ENCODE results near the gene SKOR2. TPM values are rescaled to one million over a fixed set of nuclear protein-coding genes. Genes with fewer than 3 reads are reported as not detected.
A peak's percentile ranks its signal among the peaks of the same experiment; 100 is the strongest.

Gene SKOR2
- total and polyA plus RNA-seq, 10 donors, result not detected

DNA sequence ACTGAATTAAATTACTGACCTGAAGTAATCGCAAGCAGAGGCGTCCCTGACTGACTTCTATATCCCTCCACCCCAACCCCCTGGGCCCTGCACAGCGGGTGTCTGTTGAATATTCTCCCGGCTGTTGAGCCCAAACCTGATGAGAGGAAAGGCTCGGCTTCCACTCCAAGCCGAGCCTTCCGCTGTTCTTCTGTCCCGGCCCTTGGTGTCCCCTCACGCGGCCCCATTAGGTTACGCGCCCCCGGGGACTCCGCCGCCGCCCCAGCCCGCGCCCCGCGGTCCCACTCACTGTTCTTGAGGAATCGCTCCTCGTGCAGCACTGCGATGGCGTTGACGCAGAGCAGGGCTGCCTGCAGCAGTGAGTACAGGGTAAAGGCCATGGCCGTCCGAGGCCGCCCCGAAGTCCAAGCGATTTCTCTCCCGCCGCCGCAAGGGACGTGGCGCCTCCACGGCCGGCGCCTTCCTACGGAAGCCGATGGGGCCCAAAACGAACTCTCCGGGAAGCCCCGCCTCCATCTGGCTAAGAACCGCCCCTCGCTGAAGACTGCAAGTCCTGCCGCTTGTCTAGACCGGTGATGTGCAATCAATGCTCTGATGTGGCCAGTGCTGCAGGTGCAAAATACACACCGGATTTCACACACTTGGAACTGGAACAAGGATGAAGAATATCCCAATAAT is 75.4 kb downstream of the SKOR2 start, which contains the start of gene IER3IP1:
Gene IER3IP1 (minus strand): TSS at position 467 of the 678 bp plus-strand sequence. CDS start 87 bp downstream, at position 380.
- Histone ChIP-seq H3K4me1 (peaks cover 13 to 52% (median 29%) of the 10 kb centered on the region in 6 donors), H3K9me3 (no peaks in the 10 kb centered on the region), H3K36me3 (no peaks in the 10 kb centered on the region), H3K27me3 (replicated peaks in 1 of 7) (no peaks in the 10 kb centered on the region), H3K4me3 (peak within 1 kb of the TSS; percentile 66 to 99 (median 82)), H3K27ac (peak within 1 kb of the TSS; percentile 53 to 86 (median 78))
- intact Hi-C loops (cut with DNase I; ENCODE audit: low total_unique reads), result no loop called here
- TF ChIP-seq, protein P1, sequence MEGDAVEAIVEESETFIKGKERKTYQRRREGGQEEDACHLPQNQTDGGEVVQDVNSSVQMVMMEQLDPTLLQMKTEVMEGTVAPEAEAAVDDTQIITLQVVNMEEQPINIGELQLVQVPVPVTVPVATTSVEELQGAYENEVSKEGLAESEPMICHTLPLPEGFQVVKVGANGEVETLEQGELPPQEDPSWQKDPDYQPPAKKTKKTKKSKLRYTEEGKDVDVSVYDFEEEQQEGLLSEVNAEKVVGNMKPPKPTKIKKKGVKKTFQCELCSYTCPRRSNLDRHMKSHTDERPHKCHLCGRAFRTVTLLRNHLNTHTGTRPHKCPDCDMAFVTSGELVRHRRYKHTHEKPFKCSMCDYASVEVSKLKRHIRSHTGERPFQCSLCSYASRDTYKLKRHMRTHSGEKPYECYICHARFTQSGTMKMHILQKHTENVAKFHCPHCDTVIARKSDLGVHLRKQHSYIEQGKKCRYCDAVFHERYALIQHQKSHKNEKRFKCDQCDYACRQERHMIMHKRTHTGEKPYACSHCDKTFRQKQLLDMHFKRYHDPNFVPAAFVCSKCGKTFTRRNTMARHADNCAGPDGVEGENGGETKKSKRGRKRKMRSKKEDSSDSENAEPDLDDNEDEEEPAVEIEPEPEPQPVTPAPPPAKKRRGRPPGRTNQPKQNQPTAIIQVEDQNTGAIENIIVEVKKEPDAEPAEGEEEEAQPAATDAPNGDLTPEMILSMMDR (IDR thresholded peaks at IDR 0.05 in 8 of 11, conservative IDR thresholded peaks at IDR 0.05 in 3 of 11), result peak in 3 of 11 experiments; percentile 14 to 26 (median 24)
- TF ChIP-seq POLR2A (IDR thresholded peaks at IDR 0.05), result no peak
- TF ChIP-seq POLR2AphosphoS5 (IDR thresholded peaks at IDR 0.05), result peak; percentile 90 to 94 (median 94)
- DNase-seq, result peak; percentile 95
- 0 to 1% (median 1%) methylated on average over 24 to 48 of the region's 48 CpGs for WGBS, 5 donors

DNA sequence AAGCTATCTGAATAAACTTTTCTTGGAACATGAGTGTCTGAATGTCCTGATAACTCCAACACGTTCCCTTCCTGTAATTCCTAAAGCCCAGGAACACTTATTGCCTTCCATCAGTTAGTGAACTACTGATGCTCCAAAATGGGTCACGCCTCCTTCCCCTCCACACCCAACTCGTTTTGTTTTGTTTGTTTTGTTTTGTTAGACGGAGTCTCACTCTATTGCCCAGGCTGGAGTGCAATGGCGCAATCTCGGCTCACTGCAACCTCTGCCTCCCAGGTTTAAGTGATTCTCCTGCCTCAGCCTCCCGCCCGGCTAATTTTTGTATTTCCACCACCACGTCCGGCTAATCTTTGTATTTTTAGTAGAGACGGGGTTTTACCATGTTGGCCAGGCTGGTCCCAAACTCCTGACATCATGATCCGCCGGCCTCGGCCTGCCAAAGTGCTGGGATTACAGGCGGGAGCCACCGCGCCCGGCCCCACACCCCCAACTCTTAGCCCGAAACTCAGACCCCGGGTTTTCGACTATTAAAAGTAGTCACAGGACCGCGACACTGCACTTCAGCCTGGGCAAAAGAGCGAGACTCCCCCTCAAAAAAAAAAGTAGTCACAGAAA is 76.1 kb downstream of the SKOR2 start:
- intact Hi-C loops (cut with DNase I; ENCODE audit: low total_unique reads), result no loop called here
- 4 to 9% (median 6%) methylated on average over 24 of the region's 24 CpGs for WGBS, 5 donors
- DNase-seq, result no peak
- Histone ChIP-seq H3K4me3 (peak overlapping the region; percentile 66 to 99 (median 82)), H3K27me3 (replicated peaks in 1 of 7) (no peaks in the 10 kb centered on the region), H3K27ac (peak overlapping the region; percentile 53 to 86 (median 78)), H3K4me1 (peaks cover 13 to 54% (median 29%) of the 10 kb centered on the region in 6 donors), H3K36me3 (no peaks in the 10 kb centered on the region), H3K9me3 (no peaks in the 10 kb centered on the region)
- TF ChIP-seq POLR2A (IDR thresholded peaks at IDR 0.05) (no peak), POLR2AphosphoS5 (IDR thresholded peaks at IDR 0.05) (no peak)
- TF ChIP-seq, protein P1 (IDR thresholded peaks at IDR 0.05 in 8 of 11, conservative IDR thresholded peaks at IDR 0.05 in 3 of 11), result no peak

DNA sequence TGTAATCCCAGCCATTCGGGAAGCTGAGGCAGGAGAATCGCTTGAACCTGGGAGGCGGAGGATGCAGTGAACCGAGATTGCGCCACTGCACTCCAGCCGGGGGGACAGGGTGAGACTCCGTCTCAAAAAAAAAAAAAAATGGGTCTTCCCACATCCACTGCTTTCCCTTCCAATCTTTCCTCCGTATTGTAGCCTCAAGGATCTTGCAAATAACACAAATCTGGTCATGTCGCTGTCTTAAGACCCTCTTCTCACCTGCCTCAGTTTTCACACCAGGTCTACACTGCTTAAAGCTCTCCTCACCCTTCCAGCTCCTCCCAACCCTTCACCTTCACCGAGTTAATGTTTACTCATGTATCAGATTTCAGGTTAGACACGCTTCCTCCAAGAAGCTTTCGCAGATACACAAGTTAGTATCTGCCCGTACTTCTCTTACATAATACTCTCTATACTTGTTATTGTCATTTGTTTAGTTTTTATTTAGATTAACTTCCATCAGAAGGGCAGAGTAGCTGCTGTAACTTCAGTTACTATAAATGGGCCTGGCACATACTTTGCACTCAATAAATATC is 76.8 kb downstream of the SKOR2 start:
- no peaks in the 10 kb centered on the region for H3K27me3 ChIP-seq (replicated peaks in 1 of 7)
- H3K9me3 ChIP-seq, result no peaks in the 10 kb centered on the region
- H3K4me1 ChIP-seq, result peaks cover 13 to 54% (median 29%) of the 10 kb centered on the region in 6 donors
- no peak for DNase-seq
- TF ChIP-seq, protein P1 (IDR thresholded peaks at IDR 0.05 in 8 of 11, conservative IDR thresholded peaks at IDR 0.05 in 3 of 11), result no peak
- TF ChIP-seq POLR2A (IDR thresholded peaks at IDR 0.05) (no peak), POLR2AphosphoS5 (IDR thresholded peaks at IDR 0.05) (no peak)
- H3K27ac ChIP-seq, result no peak overlapping the region
- 86 to 90% (median 86%) methylated on average over 13 of the region's 13 CpGs for WGBS, 5 donors
- H3K4me3 ChIP-seq, result peak overlapping the region in 6 of 8 donors; percentile 66 to 99 (median 85)
- no peaks in the 10 kb centered on the region for H3K36me3 ChIP-seq
- intact Hi-C loops (cut with DNase I; ENCODE audit: low total_unique reads), result no loop called here

DNA sequence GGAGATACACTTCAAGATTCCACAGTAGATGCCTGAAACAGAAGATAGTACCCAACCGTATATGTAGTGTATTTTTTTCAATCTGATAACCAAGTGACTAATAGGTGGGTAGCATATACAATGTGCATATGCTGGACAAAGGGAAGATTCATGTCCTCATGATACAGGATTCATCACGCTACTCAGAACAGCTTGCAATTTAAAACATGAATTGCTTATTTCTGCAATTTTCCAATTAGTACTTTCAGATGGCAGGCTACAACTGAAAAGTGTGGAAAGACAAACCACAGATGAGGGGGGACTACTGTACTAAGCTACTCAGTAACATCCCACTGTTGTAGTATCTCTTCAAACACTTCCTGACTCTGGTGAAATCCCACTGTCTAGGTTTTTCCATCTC is 79.0 kb downstream of the SKOR2 start:
- no peak overlapping the region for H3K27ac ChIP-seq
- H3K36me3 ChIP-seq, result no peaks in the 10 kb centered on the region
- intact Hi-C loops (cut with DNase I; ENCODE audit: low total_unique reads), result no loop called here
- H3K27me3 ChIP-seq (replicated peaks in 1 of 7), result no peaks in the 10 kb centered on the region
- peaks cover 13 to 54% (median 29%) of the 10 kb centered on the region in 6 donors for H3K4me1 ChIP-seq
- DNase-seq, result no peak
- TF ChIP-seq POLR2AphosphoS5 (IDR thresholded peaks at IDR 0.05) (no peak), POLR2A (IDR thresholded peaks at IDR 0.05) (no peak)
- TF ChIP-seq, protein P1 (IDR thresholded peaks at IDR 0.05 in 8 of 11, conservative IDR thresholded peaks at IDR 0.05 in 3 of 11), result no peak
- H3K4me3 ChIP-seq, result no peak overlapping the region
- H3K9me3 ChIP-seq, result no peaks in the 10 kb centered on the region
- WGBS, 5 donors, result 85 to 88% (median 86%) methylated on average over 2 of the region's 2 CpGs

Data from spleen (tissue), 11 donors.